Neural cell (in vitro differentiated cells): Measurements from ENCODE around the gene LRCH1. TPM values are rescaled to one million over a fixed set of nuclear protein-coding genes. Genes with fewer than 3 reads are reported as not detected.

Experiments
- H2AFZ ChIP-seq: fragments of 200-600, 300-800 bp; sonication (generic), shearing (Covaris generic); 2 replicates; pipeline ENCODE4 v1.6.0; 2014; ENCODE audit warnings: low read depth, mild to moderate bottlenecking, antibody characterized with exemption, low read length, moderate library complexity
- H3F3A ChIP-seq: fragments of 200-600 bp; shearing (Covaris generic); 2 replicates; pipeline ENCODE4 v1.6.1; 2016; ENCODE audit warnings: mild to moderate bottlenecking, moderate library complexity, mixed read lengths, antibody characterized with exemption, low read length; ENCODE audit not compliant: insufficient read depth, poor library complexity, severe bottlenecking
- H3K27ac ChIP-seq: fragments of 200-600, 300-800 bp; sonication (generic), shearing (Covaris generic); 2 replicates; pipeline ENCODE4 v1.5.1; 2014; ENCODE audit warnings: mild to moderate bottlenecking, low read length, moderate library complexity
- H3K27me3 ChIP-seq: fragments of 300-800, 200-600 bp; sonication (generic), shearing (Covaris generic); 2 replicates; pipeline ENCODE4 v1.6.0; 2014; ENCODE audit warnings: mild to moderate bottlenecking, low read depth, low read length, moderate library complexity; ENCODE audit not compliant: insufficient read depth
- H3K36me3 ChIP-seq: fragments of 300-800, 200-600 bp; sonication (generic), shearing (Covaris generic); 2 replicates; pipeline ENCODE4 v1.5.1; 2014; ENCODE audit warnings: mild to moderate bottlenecking, antibody characterized with exemption, low read length, moderate library complexity; ENCODE audit not compliant: insufficient read depth
- H3K4me2 ChIP-seq: fragments of 300-800, 200-600 bp; sonication (generic), shearing (Covaris generic); 2 replicates; pipeline ENCODE4 v1.6.0; 2014; ENCODE audit warnings: mild to moderate bottlenecking, low read length
- H3K4me3 ChIP-seq: fragments of 300-800, 200-600 bp; sonication (generic), shearing (Covaris generic); 2 replicates; pipeline ENCODE4 v1.5.1; 2014; ENCODE audit warnings: mild to moderate bottlenecking, low read length, moderate library complexity
- H3K79me2 ChIP-seq: fragments of 200-600 bp; shearing (Covaris generic); replicated peaks from 2 replicates; pipeline ENCODE4 v1.6.0; 2014; ENCODE audit warnings: mild to moderate bottlenecking, low read length, moderate library complexity; ENCODE audit not compliant: insufficient read depth
- H3K9ac ChIP-seq: fragments of 300-800, 200-600 bp; sonication (generic), shearing (Covaris generic); 2 replicates; pipeline ENCODE4 v1.6.1; 2016; ENCODE audit warnings: mild to moderate bottlenecking, low read length, mixed read lengths
- H3K9me2 ChIP-seq: fragments of 200-600 bp; shearing (Covaris generic); 2 replicates; pipeline ENCODE4 v1.6.1; 2016; ENCODE audit warnings: mild to moderate bottlenecking, low read length, mixed read lengths; ENCODE audit not compliant: insufficient read depth
- H3K9me3 ChIP-seq: fragments of 200-600, 300-800 bp; sonication (generic), shearing (Covaris generic); 2 replicates; pipeline ENCODE4 v1.6.1; 2016; ENCODE audit warnings: mild to moderate bottlenecking, mixed run types, low read length, moderate library complexity, mixed read lengths
- H4K20me1 ChIP-seq: fragments of 200-600 bp; shearing (Covaris generic); 2 replicates; pipeline ENCODE4 v1.6.1; 2016; ENCODE audit warnings: mild to moderate bottlenecking, mixed run types; ENCODE audit not compliant: insufficient read depth
- CTCF ChIP-seq: fragments of 450-650 bp; IDR thresholded peaks from 2 replicates; pipeline ENCODE4 v1.5.1; 2014; ENCODE audit warnings: antibody characterized with exemption, mild to moderate bottlenecking, moderate library complexity; ENCODE audit not compliant: poor library complexity, severe bottlenecking
- EP300 ChIP-seq: fragments of 450-650 bp; conservative IDR thresholded peaks from 2 replicates; pipeline ENCODE4 v1.6.1; 2014; ENCODE audit warnings: antibody characterized with exemption, mild to moderate bottlenecking, moderate library complexity; ENCODE audit not compliant: poor library complexity, severe bottlenecking
- EZH2 ChIP-seq: fragments of 200-600, 300-800 bp; shearing (Covaris generic), sonication (generic); IDR thresholded peaks from 2 replicates; pipeline ENCODE4 v1.6.1; 2014; ENCODE audit warnings: antibody characterized with exemption, low read length, borderline replicate concordance, mild to moderate bottlenecking; ENCODE audit not compliant: insufficient read depth, poor library complexity, severe bottlenecking
- MXI1 ChIP-seq: fragments of 450-650 bp; conservative IDR thresholded peaks from 2 replicates; pipeline ENCODE4 v1.6.1; 2014; ENCODE audit warnings: antibody characterized with exemption, mild to moderate bottlenecking; ENCODE audit not compliant: poor library complexity, severe bottlenecking
- POLR2AphosphoS5 ChIP-seq: IDR thresholded peaks from 2 replicates; pipeline ENCODE4 v1.6.1; 2012
- RAD21 ChIP-seq: fragments of 450-650 bp; conservative IDR thresholded peaks from 2 replicates; pipeline ENCODE4 v1.6.1; 2014; ENCODE audit warnings: antibody characterized with exemption, mild to moderate bottlenecking, moderate library complexity
- SMC3 ChIP-seq: fragments of 450-650 bp; conservative IDR thresholded peaks from 2 replicates; pipeline ENCODE4 v1.6.1; 2014; ENCODE audit warnings: antibody characterized with exemption, mild to moderate bottlenecking, moderate library complexity; ENCODE audit not compliant: poor library complexity
- TAF1 ChIP-seq: IDR thresholded peaks from 2 replicates; pipeline ENCODE4 v1.6.1; 2012; ENCODE audit warnings: low read depth
- polyA plus RNA-seq: library from polyadenylated mRNA; depleted of rRNA; stranded (reverse); fragments of >200 nt; gene quantifications from 2 replicates; pipeline ENCODE4 v1.2.3, GENCODE V29; 2014
- TF ChIP-seq, protein P1 (sequence below): IDR thresholded peaks from 2 replicates; pipeline ENCODE4 v1.6.1; 2012; ENCODE audit warnings: borderline replicate concordance

The LRCH1 gene
- polyA plus RNA-seq, 1 donor from 2014 or later: 15.4 TPM

DNA sequence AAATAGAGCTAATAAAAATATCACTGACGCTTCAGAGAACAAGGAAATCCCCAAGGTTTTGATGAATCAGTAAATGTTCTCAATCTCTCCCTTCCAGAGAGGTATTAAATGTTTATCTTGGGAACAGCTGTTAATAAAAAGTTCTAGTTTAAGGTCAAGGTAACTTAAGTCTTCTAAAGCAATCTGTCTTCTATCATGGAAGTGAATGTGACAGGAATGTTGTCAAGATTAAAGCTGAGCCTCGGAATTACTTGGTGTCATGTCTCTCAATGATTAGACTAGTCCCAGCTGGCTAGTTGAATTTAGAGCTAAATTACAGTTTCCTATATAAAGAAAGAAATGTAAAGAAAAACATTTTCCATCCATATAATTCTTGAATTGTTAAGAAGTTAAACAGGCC lies 220.6 kb downstream of the LRCH1 start:
- Histone ChIP-seq H3K4me3 (no peak overlapping the region), H3K9me3 (no peaks in the 10 kb centered on the region), H3K27me3 (no peaks in the 10 kb centered on the region), H3K9me2 (no peaks in the 10 kb centered on the region), H4K20me1 (no peaks in the 10 kb centered on the region), H2AFZ (no peak overlapping the region), H3K4me2 (no peak overlapping the region), H3K9ac (no peak overlapping the region), H3F3A (no peaks in the 10 kb centered on the region), H3K36me3 (peaks cover 6% of the 10 kb centered on the region), H3K79me2 (no peaks in the 10 kb centered on the region), H3K27ac (no peak overlapping the region)
- no peak for TF ChIP-seq MXI1
- TF ChIP-seq SMC3: no peak
- no peak for TF ChIP-seq CTCF
- TF ChIP-seq, protein P1, sequence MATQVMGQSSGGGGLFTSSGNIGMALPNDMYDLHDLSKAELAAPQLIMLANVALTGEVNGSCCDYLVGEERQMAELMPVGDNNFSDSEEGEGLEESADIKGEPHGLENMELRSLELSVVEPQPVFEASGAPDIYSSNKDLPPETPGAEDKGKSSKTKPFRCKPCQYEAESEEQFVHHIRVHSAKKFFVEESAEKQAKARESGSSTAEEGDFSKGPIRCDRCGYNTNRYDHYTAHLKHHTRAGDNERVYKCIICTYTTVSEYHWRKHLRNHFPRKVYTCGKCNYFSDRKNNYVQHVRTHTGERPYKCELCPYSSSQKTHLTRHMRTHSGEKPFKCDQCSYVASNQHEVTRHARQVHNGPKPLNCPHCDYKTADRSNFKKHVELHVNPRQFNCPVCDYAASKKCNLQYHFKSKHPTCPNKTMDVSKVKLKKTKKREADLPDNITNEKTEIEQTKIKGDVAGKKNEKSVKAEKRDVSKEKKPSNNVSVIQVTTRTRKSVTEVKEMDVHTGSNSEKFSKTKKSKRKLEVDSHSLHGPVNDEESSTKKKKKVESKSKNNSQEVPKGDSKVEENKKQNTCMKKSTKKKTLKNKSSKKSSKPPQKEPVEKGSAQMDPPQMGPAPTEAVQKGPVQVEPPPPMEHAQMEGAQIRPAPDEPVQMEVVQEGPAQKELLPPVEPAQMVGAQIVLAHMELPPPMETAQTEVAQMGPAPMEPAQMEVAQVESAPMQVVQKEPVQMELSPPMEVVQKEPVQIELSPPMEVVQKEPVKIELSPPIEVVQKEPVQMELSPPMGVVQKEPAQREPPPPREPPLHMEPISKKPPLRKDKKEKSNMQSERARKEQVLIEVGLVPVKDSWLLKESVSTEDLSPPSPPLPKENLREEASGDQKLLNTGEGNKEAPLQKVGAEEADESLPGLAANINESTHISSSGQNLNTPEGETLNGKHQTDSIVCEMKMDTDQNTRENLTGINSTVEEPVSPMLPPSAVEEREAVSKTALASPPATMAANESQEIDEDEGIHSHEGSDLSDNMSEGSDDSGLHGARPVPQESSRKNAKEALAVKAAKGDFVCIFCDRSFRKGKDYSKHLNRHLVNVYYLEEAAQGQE: no peak
- no peak for TF ChIP-seq RAD21
- no peak for TF ChIP-seq EZH2
- no peak for TF ChIP-seq EP300
- TF ChIP-seq POLR2AphosphoS5: no peak
- no peak for TF ChIP-seq TAF1

- peaks cover 12% of the 10 kb centered on the region for H3K36me3 ChIP-seq
- H3K9me3 ChIP-seq: no peaks in the 10 kb centered on the region
- no peak overlapping the region for H3K9ac ChIP-seq
- H3K27ac ChIP-seq: no peak overlapping the region
- TF ChIP-seq SMC3: no peak
- no peak for TF ChIP-seq TAF1
- TF ChIP-seq, protein P1: no peak
- TF ChIP-seq CTCF: no peak
- TF ChIP-seq EZH2: no peak
- no peak for TF ChIP-seq POLR2AphosphoS5
- TF ChIP-seq EP300: no peak
- TF ChIP-seq RAD21: no peak
- TF ChIP-seq MXI1: no peak
- no peak overlapping the region for H3K4me2 ChIP-seq
- H3K79me2 ChIP-seq: no peaks in the 10 kb centered on the region
- no peaks in the 10 kb centered on the region for H3K27me3 ChIP-seq
- H3K4me3 ChIP-seq: no peak overlapping the region
- no peaks in the 10 kb centered on the region for H3K9me2 ChIP-seq
- no peaks in the 10 kb centered on the region for H4K20me1 ChIP-seq
- no peak overlapping the region for H2AFZ ChIP-seq
- H3F3A ChIP-seq: no peaks in the 10 kb centered on the region
Observed at GRCh38 chr13:46775385-46776107, 222.6 kb downstream of the LRCH1 start.
